IPS DF 4.7 (cell line): ENCODE measurements around the gene SYCE3.
"Not testable (repeated sequence)": the region's sequence is repeated elsewhere in the genome, so short reads cannot be mapped to it uniquely, and the experiment has no call there.

ENCODE experiments used
- DNase-seq: peaks from one replicate; pipeline ENCODE4 v3.0.0-alpha.2; 2013; ENCODE audit warnings: low spot score; ENCODE audit errors: extremely low read depth

Gene SYCE3

DNA sequence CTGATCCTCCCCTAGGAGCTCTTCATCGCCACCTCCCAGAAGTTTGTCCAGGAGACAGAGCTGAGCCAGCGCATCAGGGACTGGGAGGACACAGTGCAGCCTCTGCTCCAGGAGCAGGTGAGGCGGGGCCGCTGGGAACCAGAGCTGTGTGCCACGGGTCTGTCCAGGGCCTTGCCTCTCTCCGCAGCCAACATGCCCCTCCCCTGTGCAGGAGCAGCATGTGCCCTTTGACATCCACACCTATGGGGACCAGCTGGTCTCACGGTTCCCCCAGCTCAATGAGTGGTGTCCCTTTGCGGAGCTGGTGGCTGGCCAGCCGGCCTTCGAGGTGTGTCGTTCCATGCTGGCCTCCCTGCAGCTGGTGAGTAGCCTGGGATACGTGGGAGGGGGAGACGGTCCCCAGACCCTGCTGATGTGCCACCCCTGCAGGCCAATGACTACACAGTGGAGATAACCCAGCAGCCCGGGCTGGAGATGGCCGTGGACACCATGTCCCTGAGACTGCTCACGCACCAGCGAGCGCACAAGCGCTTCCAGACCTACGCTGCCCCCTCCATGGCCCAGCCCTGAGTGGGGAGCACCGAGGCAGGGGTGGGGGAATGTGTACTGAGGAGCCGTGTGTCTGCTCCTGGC lies 39.8 kb downstream of the SYCE3 start:
- DNase-seq, result no peak

DNA sequence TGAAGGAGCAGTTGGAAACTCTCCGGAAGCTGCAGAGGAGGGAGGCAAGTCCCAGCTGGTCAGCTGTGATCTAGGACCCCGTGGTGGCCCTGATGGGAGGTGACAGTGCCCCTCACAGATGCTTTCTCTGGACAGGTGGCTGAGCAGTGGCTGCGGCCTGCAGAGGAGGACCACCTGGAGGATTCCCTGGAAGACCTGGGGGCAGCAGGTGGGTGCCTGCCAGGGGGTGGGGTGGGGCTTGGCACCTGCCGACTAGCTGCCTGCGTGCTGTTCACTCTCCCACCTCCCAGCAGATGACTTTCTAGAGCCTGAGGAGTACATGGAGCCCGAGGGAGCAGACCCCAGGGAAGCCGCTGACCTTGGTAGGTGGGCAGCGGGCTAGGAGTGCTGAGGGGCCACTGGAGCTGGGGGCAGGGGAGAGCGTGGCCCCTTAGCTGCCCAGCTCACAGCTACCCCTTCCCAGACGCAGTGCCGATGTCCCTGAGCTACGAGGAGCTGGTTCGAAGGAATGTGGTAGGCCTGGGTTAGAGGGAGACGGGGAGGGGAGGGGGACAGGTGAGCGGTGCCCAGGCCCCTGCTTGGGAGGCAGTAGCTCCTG lies 40.4 kb downstream of the SYCE3 start:
- DNase-seq, result no peak

DNA sequence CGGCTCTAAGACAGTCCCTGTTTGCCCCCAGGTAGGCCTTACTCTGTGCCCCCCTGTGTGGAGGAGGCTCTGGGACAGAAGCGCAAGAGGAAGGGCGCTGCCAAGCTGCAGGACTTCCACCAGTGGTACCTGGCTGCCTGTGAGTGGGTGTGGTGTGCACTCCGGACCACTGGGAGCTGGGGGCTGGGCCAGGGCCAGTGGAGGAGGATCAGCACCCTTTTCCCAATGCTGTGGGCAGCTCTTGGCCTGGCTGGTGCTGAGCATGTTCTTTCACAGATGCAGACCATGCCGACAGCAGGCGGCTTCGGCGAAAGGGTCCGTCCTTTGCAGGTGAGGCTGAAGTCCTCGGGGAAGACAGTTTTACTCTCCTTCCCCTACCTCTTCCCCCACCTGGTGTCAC lies 41.0 kb downstream of the SYCE3 start:
- DNase-seq, result no peak

DNA sequence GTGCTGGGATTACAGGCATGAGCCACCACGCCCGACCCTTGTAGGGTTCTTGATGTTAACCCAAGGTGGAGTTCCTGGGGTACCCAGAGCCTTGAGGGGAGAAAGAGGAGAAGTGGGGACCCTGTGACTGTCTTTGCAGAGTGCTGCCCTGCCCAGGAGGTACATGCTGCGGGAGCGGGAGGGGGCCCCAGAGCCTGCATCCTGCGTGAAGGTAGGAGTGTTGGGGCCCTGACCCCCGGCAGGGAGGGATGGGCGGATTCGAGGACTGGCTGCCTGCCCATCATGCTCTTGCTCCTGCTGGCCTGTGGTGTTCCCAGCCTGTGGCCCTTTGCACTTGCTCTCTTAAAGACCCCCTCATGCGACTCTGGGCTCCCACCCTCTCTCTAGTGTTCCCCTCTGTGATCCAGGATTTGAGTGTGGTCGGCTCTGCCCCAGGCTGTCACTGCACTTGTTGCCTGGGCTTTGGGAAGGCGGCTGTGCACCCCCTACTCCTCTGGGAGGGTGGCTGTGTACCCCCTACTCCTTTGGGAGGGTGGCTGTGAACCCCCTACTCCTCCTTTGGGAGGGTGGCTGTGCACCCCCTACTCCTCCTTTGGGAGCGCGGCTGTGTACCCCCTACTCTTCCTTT lies 41.8 kb downstream of the SYCE3 start:
- DNase-seq, result no peak

DNA sequence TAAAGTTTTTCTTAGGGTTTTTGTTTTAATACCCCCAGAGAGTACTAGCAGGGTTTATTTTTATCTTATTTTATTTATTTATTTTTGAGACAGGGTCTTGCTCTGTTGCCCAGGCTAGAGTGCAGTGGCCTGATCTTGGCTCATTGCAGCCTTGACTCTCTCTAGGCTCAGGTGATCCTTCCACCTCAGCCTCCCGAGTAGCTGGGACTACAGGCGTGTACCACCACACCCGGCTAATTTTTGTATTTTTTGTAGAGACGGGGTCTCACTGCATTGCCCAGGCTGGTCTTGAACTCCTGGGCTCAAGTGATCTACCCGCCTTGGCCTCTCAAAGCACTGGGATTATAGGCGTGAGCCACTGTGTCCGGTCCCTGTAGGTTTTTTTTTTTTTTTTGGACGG lies 42.5 kb downstream of the SYCE3 start:
- not testable (repeated sequence) for DNase-seq

DNA sequence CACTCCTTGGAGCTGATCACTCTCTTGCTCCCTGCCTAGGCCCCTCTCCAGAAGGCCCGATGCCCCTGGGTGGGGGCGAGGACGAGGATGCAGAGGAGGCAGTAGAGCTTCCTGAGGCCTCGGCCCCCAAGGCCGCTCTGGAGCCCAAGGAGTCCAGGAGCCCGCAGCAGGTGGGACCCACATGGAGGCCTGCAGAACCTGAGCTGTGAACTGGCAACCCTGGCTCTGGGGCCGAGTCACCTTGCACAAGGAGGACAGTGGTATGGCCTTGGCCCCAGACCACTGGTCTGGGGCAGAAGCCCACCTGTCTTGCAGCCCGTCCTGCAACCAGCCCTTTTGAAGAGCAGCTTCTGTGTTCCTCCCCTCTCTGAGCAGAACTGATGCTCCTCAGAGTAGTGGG lies 43.6 kb downstream of the SYCE3 start:
- DNase-seq, result no peak

DNA sequence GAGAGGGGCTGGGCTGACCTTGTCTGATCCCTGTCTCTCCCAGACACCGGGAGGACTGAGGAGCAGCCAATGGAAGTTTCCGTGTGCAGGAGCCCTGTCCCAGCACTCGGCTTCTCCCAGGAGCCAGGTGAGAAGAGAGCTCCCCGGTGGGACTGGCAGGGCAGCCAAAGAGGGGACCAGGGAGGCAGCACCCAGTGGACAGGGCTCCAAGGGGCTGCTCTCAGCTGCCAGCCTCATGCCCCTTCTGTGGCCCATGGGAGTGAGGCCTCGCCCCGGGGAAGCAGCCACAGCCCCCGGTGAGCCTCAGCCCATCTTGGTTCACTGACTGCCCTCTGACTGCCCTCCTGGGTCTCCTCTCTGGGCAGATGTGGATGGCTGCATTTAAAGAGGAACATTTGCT lies 44.1 kb downstream of the SYCE3 start:
- DNase-seq, result no peak

DNA sequence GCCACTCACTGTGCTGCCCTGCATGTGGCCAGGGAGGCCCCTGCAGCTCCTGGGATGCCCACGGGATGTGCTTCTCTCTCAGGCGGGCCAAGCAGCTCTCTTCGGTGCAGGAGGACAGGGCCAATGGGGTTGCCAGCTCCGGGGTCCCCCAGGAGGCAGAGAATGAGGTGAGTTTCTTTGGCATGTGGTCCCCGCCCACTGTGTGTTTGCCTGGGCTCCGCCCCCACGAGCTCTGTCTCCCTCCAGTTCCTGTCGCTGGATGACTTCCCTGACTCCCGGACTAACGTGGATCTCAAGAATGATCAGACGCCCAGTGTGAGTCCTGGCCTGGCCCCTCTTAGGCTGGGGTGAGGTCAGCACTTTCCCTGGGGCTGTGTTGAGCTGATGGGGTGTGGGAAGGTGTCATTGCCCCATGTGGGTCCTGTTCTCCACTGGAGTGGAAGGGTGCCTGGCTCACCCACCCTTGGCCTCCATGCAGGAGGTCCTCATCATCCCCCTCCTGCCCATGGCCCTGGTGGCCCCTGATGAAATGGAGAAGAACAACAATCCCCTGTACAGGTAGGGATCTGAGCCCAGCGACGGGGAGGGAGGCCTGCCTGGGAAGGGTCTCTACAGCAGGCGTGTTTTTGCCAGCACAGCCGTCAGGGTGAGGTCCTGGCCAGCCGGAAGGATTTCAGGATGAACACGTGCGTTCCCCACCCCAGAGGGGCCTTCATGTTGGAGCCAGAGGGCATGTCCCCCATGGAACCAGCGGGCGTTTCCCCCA lies 45.0 kb downstream of the SYCE3 start:
- no peak for DNase-seq

DNA sequence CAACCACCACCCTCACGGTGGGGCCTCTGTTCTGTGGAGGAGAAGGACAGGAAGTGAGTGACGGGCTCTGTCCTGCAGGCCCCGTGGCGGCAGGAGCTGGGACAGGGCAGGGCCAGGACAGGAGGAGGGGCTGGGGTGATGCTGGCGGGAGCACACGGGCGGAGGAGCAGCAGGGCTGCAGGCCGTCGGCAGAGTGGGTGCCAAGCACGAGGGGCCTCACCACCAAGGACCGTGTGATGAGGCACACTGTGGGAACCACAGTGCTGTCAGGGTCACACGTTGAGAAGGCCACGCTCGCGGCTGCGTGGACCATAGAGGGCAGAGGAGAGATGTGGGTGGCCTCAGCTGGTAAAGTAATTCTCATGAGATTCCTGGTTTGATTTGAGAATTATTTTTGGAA lies 45.8 kb downstream of the SYCE3 start:
- DNase-seq, result no peak

DNA sequence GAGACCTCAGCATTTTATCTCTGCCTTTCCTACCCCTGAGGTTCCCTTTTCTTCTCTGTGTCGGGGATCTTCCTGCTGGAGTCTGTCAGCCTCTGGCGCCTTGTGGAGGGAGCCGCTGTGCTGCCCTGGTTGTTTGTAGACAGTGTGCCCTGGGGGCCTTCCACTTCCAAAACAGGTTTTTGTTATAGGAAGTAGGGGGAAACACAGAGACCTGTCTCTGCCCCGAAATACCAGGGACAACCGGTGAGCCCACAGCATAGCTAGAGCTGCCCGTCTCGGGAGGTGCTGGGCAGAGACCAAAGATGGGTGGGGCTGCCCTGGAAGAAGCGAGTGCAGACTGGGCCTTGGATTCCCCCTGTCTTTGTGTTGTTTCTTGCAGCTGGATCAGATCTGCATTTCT lies 46.7 kb downstream of the SYCE3 start:
- no peak for DNase-seq

DNA sequence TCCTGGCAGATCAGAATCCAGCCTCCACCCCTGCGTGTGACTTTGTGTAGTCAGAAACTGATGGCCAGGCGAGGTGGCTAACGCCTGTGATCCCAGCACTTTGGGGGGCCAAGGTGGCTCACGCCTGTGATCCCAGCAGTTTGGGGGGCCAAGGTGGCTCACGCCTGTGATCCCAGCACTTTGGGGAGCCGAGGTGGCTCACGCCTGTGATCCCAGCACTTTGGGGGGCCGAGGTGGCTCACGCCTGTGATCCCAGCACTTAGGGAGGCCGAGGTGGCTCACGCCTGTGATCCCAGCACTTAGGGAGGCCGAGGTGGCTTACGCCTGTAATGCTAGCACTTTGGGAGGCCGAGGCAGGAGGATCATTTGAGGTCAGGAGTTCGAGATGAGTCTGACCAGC lies 49.5 kb downstream of the SYCE3 start:
- DNase-seq, result no peak

DNA sequence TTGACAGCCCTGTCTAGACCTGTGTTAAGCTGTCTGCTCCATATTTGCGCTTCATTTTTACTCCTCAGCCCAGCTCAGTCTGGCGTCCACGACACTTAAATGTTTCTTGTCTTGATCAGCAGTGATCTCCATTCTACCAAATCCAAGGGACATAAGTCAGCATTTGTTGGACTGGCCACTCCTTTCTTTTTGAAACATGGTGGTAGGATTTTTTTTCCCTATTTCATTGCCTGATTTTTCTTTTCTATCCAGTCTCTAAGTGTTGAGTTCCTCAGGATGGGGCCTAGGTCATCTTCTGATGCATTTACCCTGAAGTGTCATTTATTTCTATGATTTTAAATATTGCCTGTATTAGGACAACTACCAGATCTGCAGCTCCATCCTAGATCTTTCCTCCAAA lies 53.8 kb downstream of the SYCE3 start:
- no peak for DNase-seq

DNA sequence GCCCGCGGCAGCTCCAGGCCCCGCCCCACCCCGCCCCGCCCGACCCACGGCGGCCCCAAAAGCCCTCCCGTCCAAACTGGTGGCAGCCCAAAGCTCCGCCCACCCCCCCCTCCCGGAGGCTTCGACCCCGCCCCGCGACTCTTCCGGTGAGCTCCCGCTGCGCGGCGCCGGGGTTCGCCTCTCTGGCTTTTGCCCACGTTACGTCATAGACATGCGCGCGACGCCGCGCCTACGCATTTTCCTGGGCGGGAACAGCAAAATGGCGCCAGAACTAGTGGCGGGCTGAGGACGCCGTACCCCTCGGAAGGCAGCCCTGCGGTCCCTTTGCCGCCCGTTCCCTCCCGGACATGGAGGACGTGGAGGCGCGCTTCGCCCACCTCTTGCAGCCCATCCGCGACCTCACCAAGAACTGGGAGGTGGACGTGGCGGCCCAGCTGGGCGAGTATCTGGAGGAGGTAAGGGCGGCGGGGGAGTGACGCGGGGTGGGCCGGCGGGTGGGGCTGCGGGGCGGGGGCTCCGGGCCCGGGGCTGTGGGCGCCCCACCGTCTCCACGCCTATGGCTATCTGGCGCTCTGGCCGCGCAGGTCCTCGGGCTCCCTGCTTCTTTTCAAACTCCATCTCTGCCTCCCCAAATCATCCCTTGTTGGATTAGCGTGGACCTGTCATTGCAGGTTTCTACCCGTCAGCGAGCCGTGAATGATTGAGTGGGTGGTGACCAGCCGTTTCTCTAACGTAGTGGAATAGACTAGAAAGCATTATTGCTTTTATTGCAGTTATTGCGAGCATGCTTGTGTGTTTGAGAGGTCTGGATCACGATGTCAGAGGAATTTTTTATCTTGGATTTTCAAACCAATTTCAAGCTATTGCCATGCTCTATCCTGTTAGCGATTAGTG lies 54.5 kb downstream of the SYCE3 start, which contains the start of gene NCAPH2:
Gene NCAPH2, plus strand, starts transcription at position 234 of the 894 bp plus-strand sequence. Its CDS starts 114 bp downstream, at position 348.
- peak; percentile 79 for DNase-seq

DNA sequence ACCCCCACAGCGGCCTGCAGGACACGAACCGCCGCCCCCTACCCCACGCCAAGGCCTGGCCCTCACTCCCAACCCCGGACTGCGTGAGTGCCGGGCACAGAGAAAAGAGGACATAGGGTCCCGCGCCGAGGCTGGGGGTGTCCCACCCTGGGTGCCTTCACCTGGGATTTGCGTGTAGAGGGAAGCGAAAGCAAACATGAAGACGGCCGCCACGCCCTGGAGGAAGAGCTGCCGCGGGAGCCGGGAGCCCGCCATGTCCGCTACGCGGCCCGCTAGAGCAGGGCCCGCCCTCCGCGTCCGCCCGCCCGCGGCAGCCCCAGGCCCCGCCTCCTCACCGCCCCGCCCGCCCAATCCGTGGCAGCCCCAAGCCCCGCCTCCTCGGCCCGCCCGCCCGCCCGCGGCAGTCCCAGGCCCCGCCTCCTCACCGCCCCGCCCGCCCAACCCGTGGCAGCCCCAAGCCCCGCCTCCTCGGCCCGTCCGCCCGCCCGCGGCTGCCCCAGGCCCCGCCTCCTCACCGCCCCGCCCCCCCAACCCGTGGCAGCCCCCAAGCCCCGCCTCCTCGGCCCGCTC lies 55.2 kb downstream of the SYCE3 start, which contains the start of gene LMF2:
Gene LMF2, minus strand, starts transcription at position 282 of the 570 bp plus-strand sequence. Its CDS starts 27 bp downstream, at position 255.
- DNase-seq, result no peak

DNA sequence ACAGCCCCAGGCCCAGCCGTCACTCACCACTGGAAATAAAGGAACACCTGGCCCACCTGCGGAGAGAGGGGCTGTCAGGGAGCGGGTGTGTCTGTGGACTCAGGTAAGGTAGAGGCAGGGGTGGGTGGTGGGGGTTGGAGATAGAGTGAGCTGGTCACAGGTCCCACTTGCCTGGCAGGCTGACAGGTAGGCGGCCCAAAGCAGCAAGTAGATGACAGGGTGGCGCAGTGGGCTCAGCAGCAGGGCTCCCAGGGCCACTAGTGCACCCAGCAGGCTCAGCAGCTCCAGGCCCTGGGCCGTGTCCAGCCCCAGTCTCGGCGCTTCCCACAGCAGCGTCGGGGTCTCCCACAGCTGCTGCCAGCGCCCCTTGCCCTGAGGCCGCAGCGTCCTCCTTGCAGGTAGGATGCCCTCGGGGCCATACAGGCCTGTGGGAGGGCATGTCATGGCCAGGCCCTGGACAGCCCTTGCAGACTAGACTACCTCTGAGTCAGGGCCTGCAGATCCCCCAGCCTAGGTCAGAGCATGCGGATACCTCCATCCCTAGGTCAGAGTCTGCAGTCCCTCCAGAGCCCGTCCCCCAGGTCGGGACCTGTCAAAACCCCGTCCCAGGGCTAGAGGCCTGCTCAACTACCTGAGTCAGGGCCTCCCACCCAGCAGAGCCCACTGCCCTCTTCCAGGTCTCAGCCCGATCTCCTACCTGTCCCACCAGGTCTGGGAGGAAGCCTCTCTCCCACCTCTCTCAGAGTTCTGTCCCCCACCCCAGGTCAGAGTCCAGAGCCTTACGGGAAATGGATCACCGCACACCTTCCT lies 55.9 kb downstream of the SYCE3 start:
- DNase-seq, result no peak

DNA sequence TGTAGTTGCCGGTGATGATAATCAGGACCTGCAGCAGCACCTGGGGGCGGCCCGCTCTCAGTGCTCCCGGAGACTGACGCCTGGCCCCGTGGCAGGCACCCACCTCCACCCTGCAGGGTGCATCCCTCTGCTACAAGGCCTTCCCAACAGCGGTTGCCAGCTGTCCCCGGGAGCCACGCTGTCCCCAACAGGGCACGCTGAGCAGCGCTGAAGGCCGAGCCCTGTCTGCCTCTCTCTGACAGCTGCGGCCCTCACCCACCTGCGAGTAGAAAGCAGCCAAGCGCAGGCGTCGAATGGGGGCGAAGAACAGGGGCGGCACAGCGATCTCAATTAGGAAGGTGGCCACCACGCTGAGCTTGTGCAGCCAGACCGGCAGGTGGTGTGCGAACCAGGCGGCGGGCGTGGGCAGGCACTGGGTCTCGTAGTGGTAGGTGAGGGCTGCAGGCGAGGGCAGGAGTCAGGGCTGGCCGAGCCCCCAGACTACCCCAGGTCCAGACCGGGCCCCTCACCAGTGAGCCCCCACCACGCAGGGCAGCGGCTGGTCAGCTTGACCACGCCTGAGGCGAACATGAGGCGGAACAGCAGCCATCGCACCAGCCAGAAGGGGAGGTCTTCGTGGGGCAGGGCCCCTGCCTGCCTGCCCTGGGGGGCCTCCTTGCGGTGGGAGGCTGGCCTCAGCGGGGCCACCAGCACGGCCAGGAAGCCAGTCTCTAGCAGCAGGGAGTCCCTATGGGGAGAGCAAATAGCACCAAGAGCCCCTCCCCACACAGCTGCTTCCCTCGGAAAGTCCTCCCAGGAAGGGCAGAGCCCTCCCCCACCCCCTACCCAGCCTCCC lies 56.7 kb downstream of the SYCE3 start:
- DNase-seq, result no peak

DNA sequence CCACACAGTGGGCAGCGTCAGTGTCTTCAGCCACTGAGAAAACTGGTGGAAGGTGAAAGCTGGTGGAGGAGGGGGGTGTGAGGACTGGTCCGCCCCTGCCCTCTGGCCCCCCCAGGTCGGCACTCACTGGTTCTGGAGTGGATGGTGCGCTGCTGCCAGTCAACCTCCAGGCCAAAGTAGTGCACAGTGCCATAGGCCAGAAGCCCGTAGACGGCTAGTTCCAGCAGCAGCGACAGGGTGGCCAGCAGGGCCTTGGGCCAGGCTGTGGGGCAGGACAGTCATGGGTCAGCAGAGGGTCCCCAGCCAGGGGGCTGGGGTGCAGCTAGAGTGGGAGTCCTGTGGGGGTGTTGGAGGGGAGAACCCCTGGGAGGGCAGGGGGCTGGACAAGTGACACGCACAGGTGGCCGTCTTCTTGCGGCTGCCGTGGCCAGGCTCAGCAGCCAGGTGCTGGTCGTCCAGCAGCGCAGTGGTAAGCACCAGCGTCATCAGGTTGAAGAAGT lies 57.4 kb downstream of the SYCE3 start:
- no peak for DNase-seq

DNA sequence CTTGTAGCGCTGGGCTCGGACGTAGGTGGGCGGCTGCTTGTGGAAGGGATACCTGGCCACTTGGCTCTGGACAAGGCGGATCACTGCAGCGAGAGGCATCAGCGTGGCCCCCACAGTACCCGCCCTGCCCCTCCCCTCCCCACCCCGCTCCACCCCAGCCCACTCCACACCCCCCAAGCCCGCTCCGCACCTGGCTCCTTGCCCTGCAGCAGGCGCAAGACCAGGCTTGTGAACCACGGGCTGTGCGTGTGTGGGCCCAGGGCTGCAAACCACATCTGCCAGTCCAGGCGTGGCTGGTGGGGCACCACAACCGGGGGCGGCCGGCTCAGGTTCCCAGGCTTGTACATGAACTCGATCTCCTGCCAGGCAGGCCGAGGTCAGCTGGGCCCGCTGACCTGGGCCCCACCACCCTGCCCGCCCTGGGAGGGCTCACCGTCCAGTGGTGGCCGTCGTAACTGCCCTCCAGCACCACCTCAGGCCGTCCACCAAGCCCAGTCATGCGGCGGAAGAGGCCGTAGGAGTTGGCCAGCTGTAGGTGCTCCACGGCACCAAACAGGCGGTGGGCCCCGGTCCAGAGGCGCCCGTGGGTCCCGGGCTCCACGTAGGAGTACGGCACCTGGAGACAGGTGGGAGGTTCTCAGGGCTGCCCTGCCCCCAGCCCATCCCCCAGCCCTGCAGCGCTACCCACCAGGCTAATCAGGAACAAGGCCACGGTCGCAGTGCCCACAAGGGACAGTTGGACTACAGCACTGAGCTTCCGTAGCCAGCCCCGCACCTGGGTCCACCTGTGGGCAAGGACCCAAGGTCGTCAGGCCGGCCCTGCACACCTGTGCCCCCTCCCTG lies 58.1 kb downstream of the SYCE3 start:
- DNase-seq, result no peak
